ENCODE measurements around the gene GABPB2.

Gene GABPB2

GRCh38 chr1:151132335-151133017, 61.9 kb downstream of the GABPB2 start:
- H3K27ac ChIP-seq, result no peak overlapping the region
- peaks cover 0 to 14% (median 0%) of the 10 kb centered on the region in 11 experiments; a peak in 4 of 22 replicates for H3K27me3 ChIP-seq
- peaks cover 0 to 58% (median 29%) of the 10 kb centered on the region in 11 experiments; a peak in 13 of 22 replicates for H4K20me1 ChIP-seq
- H3K9me3 ChIP-seq (replicated peaks in 1 of 11), result no peaks in the 10 kb centered on the region
- no peak overlapping the region for H3K9ac ChIP-seq
- H3K36me3 ChIP-seq, result peaks cover 32 to 69% (median 59%) of the 10 kb centered on the region in 11 experiments
- peaks cover 0 to 12% (median 4%) of the 10 kb centered on the region in 10 experiments; a peak in 4 of 20 replicates for H3K4me1 ChIP-seq
- no peak overlapping the region for H3K4me2 ChIP-seq
- no peak overlapping the region for H3K4me3 ChIP-seq
- TF ChIP-seq Cebpa-rat (IDR thresholded peaks at IDR 0.05), result no peak

DNA sequence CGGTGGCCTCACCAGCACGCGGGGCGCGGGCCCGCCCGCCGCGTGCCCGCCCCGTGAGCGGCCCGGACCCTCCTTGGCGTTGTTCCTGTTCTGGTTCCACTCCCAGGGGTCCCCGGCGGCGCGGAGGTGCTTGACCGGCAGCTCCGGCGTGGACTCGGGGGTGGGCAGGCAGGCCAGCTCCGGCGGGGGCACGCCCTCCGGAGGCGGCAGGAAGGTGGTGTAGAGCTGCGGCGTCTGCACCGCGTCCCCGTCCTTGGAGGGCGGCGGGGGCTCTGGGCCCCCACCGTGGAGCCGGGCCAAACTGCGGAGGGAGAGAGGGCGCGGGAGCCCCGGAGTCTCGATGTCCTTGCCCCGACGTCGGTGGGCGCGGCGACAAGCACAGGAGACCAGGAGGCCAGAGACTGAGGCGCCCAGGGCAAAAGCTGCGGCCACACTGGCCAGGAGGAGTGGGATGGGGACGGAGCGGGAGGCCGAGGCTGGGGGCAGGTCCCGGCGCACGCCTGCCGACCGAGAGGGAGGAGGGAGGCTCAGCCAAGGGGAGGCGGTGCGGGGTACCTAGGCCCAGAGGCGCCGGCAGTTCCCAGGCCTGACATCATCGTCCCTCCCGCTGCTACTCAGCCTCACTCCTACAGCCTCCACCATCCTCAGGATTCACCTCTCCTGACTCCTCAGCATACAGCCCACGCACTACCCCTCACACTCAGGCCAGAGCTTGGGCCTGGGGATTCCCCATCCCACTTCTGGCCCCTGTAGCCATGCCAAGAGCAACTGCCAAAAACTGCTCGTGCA, 62.7 kb downstream of the GABPB2 start:
- peaks cover 0 to 12% (median 4%) of the 10 kb centered on the region in 10 experiments; a peak in 4 of 20 replicates for H3K4me1 ChIP-seq
- H3K9ac ChIP-seq, result no peak overlapping the region
- no peak overlapping the region for H3K4me2 ChIP-seq
- no peak overlapping the region for H3K4me3 ChIP-seq
- H3K9me3 ChIP-seq (replicated peaks in 1 of 11), result no peaks in the 10 kb centered on the region
- H3K27ac ChIP-seq, result no peak overlapping the region
- TF ChIP-seq Cebpa-rat (IDR thresholded peaks at IDR 0.05), result no peak
- peaks cover 0 to 14% (median 0%) of the 10 kb centered on the region in 11 experiments; a peak in 4 of 22 replicates for H3K27me3 ChIP-seq
- peaks cover 37 to 76% (median 66%) of the 10 kb centered on the region in 11 experiments for H3K36me3 ChIP-seq
- H4K20me1 ChIP-seq, result peaks cover 0 to 65% (median 37%) of the 10 kb centered on the region in 11 experiments; a peak in 14 of 22 replicates

DNA sequence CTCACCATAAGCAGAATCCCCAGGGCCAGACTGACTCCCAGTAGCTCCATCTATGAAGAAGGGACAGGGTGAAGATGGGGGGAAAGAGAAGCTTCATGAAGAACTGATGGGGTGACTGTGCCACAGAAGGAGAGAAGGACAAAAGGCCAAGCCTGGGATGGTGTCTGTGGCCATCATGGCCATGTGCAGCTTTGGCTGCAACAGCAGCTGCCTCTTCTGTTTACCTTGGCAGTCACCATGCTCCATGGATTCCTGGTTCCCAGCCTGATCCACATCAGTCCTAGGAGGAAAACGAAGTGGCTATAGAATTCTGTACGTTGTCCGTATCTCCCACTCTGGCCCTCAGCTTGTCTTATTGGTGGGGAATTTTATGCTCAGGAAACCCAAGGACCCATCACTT, 63.8 kb downstream of the GABPB2 start:
- Histone ChIP-seq H3K9me3 (replicated peaks in 1 of 11) (no peaks in the 10 kb centered on the region), H3K27me3 (peaks cover 0 to 14% (median 0%) of the 10 kb centered on the region in 11 experiments; a peak in 4 of 22 replicates), H3K36me3 (peaks cover 44 to 88% (median 78%) of the 10 kb centered on the region in 11 experiments), H3K4me1 (peaks cover 0 to 12% (median 4%) of the 10 kb centered on the region in 10 experiments; a peak in 4 of 20 replicates), H4K20me1 (peaks cover 0 to 75% (median 43%) of the 10 kb centered on the region in 11 experiments; a peak in 14 of 22 replicates), H3K9ac (peak overlapping the region in 1 of 11 experiments; percentile 33; a peak in 2 of 22 replicates), H3K27ac (no peak overlapping the region), H3K4me2 (no peak overlapping the region), H3K4me3 (no peak overlapping the region)
- no peak for TF ChIP-seq Cebpa-rat (IDR thresholded peaks at IDR 0.05)

DNA sequence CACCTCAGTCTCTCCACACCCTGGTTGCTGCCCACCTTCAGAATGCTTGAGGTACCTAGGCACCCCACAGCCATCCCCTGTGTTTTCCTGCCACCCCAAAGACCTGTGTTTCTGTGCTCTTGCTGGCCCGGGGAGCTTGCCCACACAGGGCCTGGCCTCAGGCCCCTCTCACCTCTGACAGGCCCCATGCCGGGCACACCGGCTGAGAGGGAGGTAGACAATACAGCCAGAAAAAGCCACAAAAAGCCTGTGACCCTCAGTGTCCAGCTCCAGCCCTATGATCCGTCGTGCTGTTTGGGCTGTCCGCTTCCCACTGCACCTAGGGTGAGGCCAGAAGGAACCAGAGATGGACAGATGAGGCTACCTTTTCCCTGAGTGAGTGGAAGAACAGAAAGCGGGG, 64.4 kb downstream of the GABPB2 start:
- peaks cover 0 to 12% (median 4%) of the 10 kb centered on the region in 10 experiments; a peak in 6 of 20 replicates for H3K4me1 ChIP-seq
- H3K27ac ChIP-seq, result no peak overlapping the region
- H3K4me3 ChIP-seq, result no peak overlapping the region
- H3K9ac ChIP-seq, result peak overlapping the region in 3 of 11 experiments; percentile 1 to 33 (median 11); a peak in 3 of 22 replicates
- H3K36me3 ChIP-seq, result peaks cover 50 to 94% (median 84%) of the 10 kb centered on the region in 11 experiments
- no peak overlapping the region for H3K4me2 ChIP-seq
- no peak for TF ChIP-seq Cebpa-rat (IDR thresholded peaks at IDR 0.05)
- peaks cover 0 to 81% (median 49%) of the 10 kb centered on the region in 11 experiments; a peak in 14 of 22 replicates for H4K20me1 ChIP-seq
- H3K9me3 ChIP-seq (replicated peaks in 1 of 11), result no peaks in the 10 kb centered on the region
- peaks cover 0 to 14% (median 0%) of the 10 kb centered on the region in 11 experiments; a peak in 4 of 22 replicates for H3K27me3 ChIP-seq

DNA sequence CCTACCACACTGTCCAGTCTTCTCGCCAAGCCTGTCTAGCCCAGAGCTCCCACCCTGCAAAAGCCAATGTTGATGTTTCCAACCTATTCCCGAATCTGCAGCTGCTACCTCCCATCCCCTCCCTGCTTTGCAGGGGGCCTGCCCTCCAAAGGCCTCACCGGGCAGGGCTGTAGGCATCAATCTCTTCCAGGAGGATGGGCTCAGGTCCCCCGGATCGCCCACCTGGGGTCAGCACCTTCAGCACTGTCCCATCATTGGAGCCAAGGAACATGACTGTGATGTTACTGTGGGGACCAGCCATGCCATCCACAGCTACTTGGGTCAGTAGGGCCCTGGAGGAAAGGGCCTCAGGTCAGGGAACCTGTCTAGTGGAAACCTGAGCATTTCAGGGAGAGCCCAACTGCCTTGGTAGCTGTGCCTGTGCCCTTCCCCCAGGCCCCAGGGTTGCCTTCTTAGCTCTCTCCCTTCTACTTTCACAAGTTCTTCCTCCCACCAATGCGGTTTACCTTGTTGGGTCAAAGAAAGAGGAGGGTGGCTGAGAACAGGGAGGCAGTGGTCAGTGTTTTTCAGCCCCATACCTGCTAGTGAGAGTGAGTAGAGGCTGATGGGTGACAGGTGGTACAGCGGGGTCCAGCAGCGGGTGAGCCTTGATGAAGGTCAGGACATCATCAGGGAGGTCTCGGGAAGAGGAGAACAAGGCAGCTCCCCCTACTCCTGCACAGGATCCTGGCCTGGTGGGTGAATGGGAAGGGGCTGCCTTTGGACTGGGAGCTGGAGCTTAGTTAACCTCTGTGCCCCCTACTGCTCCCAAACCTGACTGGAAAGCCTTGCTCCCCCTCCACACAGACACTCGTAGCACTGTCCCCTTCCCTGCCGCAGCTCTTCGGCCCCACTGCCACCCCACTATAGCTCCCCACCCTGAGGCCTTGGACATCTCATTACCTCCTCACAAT, 65.1 kb downstream of the GABPB2 start:
- Histone ChIP-seq H3K9ac (peak overlapping the region in 3 of 11 experiments; percentile 1 to 18 (median 11); a peak in 3 of 22 replicates), H3K27me3 (peaks cover 0 to 11% (median 0%) of the 10 kb centered on the region in 11 experiments; a peak in 4 of 22 replicates), H3K4me3 (no peak overlapping the region), H3K4me2 (no peak overlapping the region), H4K20me1 (peaks cover 0 to 88% (median 55%) of the 10 kb centered on the region in 11 experiments; a peak in 14 of 22 replicates), H3K36me3 (peaks cover 50 to 99% (median 91%) of the 10 kb centered on the region in 11 experiments), H3K9me3 (replicated peaks in 1 of 11) (no peaks in the 10 kb centered on the region), H3K27ac (no peak overlapping the region), H3K4me1 (peaks cover 0 to 18% (median 6%) of the 10 kb centered on the region in 10 experiments; a peak in 6 of 20 replicates)
- TF ChIP-seq Cebpa-rat (IDR thresholded peaks at IDR 0.05), result no peak

- Histone ChIP-seq H3K4me3 (no peak overlapping the region), H3K4me2 (no peak overlapping the region), H3K27me3 (no peaks in the 10 kb centered on the region), H3K9me3 (replicated peaks in 1 of 11) (no peaks in the 10 kb centered on the region), H4K20me1 (peaks cover 0 to 91% (median 46%) of the 10 kb centered on the region in 11 experiments; a peak in 15 of 22 replicates), H3K27ac (no peak overlapping the region), H3K4me1 (peaks cover 6 to 22% (median 18%) of the 10 kb centered on the region in 10 experiments), H3K36me3 (peaks cover 50 to 100% (median 96%) of the 10 kb centered on the region in 11 experiments), H3K9ac (no peak overlapping the region)
- TF ChIP-seq Cebpa-rat (IDR thresholded peaks at IDR 0.05), result no peak
Observed at GRCh38 chr1:151137789-151138188, 67.2 kb downstream of the GABPB2 start.

DNA sequence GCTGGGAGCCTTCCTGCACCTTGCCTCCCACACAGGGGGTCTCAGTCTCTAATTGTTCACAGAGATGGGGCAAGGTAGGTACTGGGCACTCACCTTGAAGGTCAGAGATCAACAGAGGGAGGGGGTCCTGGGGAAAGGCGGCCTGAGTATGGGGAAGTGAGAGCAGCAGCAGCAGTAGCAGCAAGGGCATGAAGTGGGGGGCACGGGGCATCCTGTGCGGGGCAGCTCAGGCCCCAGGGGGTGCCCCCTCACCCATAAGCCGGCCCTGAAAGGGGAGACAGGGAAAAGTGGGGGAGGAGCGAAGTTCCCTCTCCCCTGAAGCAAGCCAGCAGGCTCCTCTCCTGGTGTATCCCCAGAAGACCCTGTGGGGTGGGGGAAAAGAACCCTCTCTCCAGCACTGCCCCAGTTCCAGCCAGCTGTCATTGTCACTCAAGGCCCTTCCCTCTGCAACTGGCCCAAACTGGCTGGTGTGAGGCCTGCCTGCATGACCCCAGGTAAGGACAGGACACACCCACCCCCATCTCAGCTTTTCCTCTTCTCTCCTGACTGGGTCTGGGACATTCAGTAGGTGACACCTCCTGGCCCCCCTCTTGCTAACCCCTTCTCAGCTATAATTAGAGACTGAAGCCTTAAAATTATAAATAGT, 72.0 kb downstream of the GABPB2 start:
- H3K9me3 ChIP-seq (replicated peaks in 1 of 11), result no peaks in the 10 kb centered on the region

More for the DNA sequence above, 72.0 kb downstream of the GABPB2 start:
- H3K27ac ChIP-seq, result peak overlapping the region in 9 of 11 experiments; percentile 65 to 83 (median 80); a peak in 16 of 22 replicates
- no peak for TF ChIP-seq Cebpa-rat (IDR thresholded peaks at IDR 0.05)
- H3K4me1 ChIP-seq, result peaks cover 41 to 56% (median 48%) of the 10 kb centered on the region in 10 experiments
- H3K4me2 ChIP-seq, result peak overlapping the region; percentile 91 to 99 (median 97)
- peaks cover 0 to 80% (median 27%) of the 10 kb centered on the region in 11 experiments; a peak in 11 of 22 replicates for H4K20me1 ChIP-seq
- no peaks in the 10 kb centered on the region for H3K27me3 ChIP-seq
- H3K4me3 ChIP-seq, result peak overlapping the region in 7 of 10 experiments; percentile 85 to 97 (median 91); a peak in 13 of 20 replicates
- H3K9ac ChIP-seq, result peak overlapping the region; percentile 49 to 91 (median 85); a peak in 18 of 22 replicates
- peaks cover 17 to 52% (median 49%) of the 10 kb centered on the region in 11 experiments; a peak in 21 of 22 replicates for H3K36me3 ChIP-seq

Data from BLaER1 treated with 17β-estradiol and CSF1 and Interleukin-3, amounts not matched to agents 10 nM and 100 nM (cell line).